GM19397 (cell line): ENCODE data around the gene ARHGEF12.
A peak's percentile ranks its signal among the peaks of the same experiment; 100 is the strongest.

Source experiments
- ATAC-seq: cut with Tn5 transposase; IDR thresholded peaks from one replicate; pipeline ENCODE4 v1.9.1; 2021; ENCODE audit warnings: mild to moderate bottlenecking, moderate library complexity; ENCODE audit not compliant: unreplicated experiment

Gene ARHGEF12

DNA sequence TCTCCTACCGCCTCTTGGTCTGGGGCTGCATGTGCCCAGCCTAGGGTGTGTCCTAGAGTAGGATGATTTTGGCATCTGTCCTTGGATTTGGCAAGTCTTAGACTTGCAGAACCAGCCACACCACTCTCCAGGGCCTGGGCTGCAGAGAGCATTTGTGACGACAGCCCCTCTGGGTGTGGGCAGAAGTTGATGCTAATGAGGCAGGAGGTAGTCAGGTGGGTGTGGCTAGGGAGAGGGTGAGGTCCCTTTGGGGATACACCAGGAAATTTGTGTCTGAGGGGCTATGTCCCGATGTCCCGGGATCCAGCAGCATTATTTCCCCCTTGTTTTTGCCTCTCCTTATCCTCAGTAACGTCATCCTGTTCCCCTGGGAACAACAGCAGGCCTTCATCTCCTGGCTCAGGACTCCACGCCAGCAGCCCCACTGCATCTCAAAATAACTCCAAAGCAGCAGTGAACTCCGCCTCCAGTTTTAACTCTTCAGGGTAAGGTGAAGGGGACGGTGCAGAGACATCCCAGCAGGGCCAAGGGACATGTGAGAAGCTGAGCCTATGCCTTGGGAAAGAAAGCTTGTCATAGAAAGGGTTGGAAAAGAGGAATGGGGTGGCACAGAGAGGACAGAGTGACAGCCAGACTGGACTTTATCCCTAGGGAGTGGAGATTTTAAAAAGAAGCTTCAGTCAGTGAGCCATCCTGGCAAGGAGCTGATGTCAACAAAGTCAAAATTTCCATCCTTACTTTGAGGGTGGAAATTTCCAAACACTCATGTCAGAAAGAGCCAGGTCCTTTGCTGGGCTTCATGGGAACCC is 19.1 kb upstream of the ARHGEF12 start:
- no peak for ATAC-seq

DNA sequence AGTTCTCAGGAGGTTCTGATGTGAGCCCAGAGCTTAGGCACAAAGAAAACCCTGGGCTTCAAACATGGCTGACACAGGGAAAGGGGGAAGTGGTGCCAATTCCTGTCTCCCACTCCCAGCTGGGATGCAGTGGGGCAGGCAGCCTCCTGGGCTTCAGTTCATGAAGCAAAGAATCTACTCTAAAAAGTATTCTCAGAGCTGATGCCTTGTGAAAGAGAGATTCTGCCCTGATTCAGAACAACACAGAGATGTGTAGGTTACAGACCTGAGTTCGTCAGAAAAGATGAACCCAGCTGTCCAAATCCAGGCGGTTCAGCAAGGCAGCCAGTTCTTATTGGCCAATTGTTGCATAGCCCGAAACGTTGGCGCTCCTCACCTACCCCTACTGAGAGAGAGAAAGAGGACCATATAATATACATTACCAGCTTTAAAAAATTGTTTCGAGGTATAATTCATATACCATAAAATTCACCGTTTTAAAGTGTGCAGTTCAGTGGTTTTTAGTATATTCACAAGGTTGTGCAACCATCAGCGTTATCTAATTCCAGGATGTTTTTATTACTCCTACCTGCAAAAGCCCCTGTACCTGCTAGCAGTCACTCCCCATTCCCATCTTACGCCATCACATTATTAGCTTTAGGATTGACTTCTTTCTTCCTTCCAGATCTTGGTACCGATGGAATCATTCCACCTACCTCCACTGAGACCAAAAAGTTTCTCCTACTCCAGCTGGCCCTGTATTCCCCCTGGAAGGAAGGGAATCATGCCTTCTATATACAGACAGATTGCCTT is 18.3 kb upstream of the ARHGEF12 start:
- no peak for ATAC-seq

DNA sequence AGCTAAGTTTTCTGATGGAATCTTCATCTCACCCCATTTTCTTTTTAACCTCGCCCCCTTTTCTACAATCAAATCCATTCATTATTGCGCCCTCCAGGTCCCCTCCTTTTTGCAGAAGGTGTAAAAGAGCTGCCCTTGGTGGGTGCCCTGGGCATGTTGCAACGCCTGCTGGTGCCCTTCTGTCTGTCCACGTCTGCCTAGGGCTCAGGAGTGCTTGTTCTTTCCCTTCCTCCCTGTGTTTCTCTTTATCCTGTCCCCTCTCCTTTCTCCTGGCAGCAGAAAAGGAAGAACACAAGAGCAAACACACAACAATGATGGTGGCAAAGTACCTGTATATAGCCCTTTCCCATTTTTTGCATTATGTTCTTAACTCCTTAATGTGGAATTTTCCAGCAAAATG is 17.3 kb upstream of the ARHGEF12 start:
- no peak for ATAC-seq

DNA sequence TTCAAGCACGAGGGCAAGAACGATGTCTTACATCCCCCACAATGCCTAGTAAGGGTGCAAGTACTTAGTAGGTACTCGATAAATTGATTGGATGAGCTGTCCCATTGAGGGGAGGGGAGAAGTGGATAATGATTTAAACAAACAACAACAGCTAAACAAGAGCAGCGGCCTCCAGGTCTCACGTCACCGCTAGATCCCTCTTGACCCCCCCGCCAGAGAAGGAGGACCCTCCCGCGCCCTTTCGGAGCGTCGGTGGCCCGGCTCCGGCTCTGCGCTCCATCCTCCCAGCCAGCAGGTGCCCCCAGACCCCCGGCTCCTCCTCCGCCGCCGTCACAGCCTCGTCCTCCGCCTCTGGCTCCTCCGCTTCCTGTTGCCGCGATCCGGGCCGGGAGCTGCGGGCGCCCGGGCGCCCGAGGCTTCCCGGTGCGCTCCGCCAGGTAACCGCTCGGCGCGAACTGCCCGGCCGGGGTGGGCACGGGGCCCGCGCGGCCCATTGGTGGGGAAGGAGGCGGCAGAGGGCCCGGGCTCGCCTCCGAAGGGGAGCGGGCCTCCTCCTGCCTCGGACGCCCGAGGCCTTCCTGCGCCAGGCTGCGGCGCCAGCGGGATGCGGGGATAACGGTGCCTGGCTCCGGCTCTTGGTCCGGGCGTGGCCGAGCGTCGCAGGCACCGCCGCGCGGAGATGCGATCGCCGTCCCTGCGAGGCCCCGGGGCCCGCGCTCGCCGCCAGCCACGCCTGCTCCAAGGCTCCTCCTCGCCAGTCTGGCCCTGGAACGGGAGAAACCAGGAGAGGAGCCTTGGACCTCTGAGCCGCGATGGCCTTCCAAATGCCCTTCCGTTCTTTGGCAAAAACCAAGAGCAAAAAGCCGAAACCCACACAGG is 11.0 kb upstream of the ARHGEF12 start, which contains the start of gene TLCD5:
TSS of gene TLCD5 (plus strand) at position 368 of the 879 bp plus-strand sequence. CDS start 2,143 bp downstream, outside the sequence.
- ATAC-seq: no peak

DNA sequence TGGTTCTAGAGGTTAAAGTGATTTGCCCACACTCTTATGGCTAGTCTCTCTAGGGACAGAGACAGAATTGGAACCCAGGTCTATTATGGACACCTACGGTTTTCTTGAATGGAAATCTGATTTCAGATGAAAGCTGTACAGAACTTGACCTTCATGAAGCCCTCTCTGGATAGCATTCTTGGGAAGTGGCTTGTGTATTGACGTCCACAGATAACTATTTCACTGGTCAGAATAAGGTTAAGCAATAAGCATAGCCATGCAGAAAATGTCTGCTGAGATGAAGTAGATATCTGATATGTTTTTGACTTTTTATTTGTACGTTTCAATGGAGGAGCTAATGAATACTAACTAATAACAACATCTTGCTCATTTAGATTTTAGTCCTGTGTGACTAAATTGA is 10.0 kb upstream of the ARHGEF12 start:
- ATAC-seq: no peak

DNA sequence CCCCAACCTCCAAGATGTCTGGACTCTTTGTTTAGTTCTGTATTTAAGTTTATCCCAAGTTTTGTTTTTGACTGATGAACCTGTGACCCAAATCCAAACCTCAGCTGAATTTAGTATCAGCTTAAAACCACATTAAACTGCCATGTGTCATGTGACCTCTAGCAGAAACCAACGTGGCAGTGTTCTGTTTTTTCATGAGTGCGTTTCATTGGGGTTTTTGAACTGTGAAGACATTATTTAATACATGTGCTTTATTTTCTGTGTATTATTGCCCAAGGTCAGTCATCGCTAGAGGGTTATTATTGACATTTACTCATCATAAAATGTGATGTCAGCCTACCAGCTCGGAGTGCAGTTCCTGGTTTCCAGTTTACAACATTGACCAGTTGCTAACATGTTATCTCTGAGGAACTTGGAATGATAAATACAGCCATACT is 9.3 kb upstream of the ARHGEF12 start:
- ATAC-seq: no peak

DNA sequence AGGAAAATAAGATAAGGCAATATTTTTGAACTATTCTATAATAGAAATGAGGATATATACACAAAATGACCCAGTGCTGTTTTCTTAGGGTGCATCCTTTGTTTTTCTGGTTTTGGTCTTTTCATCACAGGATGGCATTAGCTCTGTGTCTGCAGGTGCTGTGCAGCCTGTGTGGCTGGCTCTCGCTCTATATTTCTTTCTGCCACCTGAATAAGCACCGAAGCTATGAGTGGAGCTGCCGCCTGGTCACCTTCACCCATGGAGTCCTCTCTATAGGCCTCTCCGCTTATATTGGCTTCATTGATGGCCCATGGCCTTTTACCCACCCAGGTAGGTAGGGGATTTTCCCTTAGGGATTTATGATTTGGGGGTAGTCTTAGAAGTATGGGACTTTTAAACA is 8.9 kb upstream of the ARHGEF12 start:
- ATAC-seq: no peak

DNA sequence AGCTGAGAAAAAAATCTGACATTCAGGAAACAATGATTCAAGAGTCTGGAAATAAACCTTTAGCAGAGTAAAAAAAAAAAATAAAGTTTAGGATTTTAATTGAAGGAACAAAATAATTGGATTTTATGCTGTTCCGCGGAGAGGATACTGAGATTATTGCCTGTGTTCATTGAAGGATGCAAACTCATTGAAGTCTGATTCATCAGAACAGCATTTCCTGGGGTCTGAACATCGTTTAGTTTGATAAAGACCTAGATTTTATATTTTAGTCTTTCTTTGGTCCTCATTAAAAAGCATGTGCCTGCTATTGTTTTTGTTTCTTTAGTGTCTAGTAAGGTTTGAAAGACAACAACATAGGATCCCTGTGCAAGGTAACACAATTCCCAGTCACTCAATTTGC is 6.7 kb upstream of the ARHGEF12 start:
- no peak for ATAC-seq

DNA sequence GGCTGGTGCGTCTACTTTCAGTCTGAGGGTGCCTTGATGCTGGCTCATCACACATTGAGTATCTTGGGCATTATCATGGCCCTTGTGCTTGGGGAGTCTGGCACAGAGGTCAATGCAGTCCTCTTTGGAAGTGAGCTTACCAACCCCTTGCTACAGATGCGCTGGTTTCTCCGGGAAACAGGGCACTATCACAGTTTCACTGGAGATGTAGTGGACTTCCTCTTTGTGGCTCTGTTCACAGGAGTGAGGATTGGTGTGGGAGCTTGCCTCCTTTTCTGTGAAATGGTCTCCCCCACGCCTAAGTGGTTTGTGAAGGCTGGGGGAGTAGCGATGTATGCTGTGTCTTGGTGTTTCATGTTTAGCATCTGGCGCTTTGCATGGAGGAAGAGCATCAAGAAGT is 6.2 kb upstream of the ARHGEF12 start:
- no peak for ATAC-seq

DNA sequence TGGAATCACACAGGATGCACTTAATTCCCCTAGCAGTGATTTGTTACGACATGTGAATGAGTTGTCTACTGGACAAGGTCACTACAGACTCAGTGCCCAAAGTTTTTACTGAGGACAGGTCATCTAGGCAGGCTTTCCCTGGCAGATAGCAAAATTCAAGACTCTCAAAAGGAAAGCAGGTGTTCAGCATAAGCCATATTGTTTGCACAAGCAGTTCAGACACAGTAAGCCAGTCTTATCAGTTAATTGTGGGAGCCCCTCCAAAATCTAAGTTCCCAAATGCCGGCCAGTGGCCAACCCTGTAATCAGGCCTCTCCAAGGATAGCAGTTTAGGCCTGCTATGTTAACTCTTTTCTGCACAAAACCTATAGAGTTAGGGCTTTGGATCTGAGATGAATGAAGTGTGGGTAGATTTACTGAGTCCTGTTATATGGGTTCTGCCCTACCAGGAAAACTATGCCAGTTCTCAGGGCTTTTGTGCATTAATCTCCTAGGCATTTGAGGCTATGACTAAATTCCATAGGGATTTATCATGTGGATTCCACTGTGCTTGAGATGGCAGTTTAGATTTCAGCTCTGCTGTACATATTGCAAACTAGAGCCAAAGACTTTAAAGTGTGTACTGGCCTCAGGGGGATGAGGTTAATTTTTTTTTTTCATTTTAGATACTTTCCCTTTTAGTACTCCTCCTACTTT is 4.8 kb upstream of the ARHGEF12 start:
- ATAC-seq: no peak

DNA sequence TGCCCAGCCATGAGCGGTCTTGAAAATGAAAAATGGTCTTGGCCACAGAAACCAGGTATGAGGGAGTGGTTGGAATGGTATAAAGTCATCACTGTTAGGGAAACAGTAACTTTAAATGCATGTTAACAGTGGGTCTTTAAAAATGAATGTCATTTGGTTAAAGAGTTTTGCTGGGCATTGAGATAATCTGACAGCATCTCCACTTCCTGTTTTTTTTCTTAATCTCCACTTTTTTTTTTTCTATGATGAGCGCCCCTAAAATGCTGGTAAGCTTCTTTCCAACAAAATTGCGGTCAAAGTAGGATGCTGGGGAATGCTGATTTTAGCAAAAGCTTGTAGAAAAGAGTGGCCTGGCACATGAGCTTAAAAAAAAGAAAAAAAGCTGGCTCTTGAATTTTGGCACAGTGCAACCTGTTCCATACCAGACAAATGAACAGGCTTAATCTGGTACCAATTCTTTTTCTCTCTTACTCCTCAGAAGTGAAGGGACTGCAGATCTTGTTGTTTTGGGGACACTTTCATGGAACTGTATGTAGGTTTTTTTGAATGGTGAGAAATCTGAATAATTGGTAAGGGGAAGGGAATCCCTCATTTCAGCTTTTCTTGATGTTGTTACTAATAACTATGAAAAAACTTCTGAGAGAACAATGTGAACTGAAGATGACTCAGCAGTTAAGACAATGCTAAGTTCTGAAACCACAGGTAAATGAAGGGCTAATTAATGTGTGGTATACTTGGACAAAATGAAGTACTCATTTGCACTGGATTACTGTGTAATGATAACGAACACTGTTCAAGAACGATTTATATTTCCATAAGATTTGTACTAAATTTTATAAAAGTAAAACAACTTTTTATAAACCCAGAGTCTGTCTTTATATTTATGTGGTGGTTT is 3.1 kb upstream of the ARHGEF12 start:
- no peak for ATAC-seq

DNA sequence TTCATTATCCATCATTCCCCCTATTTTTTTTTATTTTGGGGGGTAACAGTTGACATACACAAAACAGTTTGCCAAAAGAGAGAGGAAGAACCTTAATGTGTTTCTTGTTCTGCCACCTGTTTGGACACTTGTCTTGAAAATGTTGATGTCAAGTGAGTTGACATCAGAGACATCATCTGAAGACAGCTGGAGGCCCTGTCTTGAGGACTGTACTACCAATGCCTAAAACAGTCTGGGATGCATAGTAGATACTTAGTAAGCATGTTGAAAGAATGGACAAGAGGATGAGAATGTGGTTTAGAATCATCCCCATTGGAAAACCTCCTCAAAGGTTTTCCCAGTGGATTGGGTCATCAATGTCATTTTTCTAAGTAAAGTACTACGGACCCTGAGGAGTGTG is 2.4 kb upstream of the ARHGEF12 start:
- no peak for ATAC-seq

DNA sequence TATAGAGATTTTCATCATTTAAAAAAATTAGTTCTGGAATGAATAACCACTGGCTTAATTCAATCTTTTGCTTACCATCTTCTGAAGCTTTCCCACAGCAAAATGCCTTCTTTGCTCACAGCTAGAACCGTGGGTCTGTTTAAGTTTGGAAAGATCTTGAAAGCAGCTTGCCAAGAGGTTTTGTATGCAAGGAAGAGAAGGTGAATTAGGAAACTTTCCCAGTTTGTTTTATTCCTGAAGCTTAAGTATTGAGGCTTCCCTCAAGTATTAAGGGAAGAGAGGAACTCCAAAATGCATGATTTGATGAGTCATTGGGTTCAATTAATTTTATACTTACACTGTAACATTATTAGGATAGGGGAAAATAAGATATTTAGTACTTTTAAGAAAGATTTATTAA is 1.9 kb upstream of the ARHGEF12 start:
- no peak for ATAC-seq

DNA sequence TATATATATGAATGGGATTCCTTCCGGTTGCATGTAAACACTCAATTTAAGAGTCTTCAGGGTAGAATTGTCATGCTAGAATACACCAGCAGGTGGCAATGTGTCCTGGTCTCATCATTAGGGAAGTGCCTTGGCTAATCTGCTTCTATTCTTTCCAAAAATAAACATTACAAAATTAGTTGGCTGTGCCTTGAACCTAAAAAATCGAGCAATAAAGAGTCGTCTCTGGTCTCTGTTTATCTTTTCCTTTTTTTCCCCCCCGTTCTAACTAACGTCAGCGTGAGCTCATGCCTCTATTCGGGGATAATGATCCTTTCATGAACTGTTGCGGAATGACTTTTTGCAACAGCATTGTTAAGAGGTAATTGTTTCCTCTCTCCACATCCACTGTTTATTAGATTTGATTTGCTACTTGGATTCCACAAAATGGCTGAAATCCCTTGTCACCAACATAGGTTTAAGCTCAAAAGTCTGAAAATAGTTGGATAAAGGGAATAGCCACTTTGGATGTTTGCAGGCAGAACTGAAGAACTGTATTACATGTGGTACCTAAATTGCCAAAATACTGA is 1.2 kb upstream of the ARHGEF12 start:
- no peak for ATAC-seq

DNA sequence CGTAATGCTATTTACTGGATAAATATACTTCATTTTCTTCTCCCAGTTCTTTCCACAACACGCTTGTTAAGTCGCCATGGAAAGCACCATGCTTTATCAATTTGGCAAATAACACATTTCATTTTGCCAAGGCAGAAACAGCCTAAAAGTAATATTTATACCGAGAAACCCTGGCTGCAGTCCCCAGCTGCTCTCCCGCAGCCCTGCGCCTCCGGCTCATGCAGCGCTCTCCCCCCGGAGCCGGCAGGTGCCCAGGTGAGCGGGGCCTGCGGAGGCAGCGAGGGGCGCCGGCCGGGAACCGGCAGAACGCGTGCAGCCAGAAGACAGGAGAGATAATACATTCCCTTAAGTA is 681 bp upstream of the ARHGEF12 start:
- peak; percentile 11 for ATAC-seq

DNA sequence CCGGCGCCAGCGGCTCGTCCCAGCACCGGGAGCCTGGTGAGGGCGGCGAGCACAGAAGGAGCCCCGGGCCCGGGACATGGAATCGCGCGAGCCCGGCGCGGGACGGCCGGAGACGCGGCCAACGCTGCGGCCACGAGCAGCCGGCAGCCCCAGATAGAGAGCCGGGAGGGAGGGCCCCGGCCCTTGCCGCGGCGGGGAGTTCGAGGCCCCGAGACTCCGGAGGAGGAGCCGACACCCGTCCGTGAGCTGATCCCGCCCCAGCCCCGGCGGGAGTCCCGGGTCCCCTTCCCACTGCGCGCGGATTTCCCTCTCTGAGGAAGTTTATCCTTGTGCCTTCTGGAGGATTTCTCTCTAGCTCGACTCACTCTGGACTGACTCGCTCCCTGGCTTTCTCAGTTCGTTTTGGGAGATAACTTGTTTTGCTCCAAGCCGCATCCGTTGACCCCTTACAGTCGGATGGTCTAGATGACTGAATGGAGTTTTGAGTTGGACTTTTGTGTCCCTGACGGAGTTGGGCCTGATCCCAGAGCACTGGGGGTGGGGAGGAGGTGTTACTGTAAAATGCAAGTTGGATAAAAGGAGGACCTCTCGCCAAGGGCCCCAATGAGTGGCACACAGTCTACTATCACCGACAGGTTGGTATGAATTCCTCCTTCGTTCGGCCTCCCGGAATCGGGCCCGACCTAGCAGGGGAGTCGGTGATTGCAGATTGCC is 585 bp downstream of the ARHGEF12 start:
- ATAC-seq: peak; percentile 40

DNA sequence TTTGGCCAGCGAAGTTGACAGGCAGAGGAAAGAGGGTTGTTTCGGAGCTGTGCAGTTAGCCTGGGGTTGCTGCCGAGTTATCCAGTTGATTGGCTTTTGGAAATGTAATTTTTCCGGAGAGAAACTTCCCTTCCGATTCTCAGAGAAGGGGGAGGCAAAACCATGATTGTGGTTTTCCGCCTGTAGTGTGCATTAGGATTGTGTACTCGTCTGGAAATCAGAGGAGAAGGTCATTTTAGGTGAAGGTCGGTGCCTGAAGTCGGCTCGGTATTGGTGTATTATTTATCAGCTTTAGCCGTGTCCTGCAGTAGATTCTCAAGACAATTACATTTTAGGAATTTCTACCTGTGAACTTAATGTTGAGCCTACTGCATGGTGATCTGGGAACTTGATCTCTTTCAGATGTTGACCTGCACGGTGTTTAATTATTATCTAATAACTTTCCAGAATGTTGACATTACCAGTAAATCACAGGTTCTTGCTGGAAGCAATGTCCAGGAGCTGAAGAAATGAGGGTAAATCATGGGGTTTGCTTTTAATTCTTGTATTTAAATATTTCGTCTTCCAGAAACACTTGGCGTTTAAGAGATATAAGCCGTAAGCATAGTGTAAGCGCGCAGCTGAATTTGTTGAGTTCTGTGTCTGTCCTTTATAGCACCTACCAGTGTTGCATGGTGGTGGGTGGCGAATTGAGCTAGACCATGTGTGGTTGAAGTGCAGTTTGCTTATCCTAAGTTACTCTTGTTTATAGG is 1.3 kb downstream of the ARHGEF12 start:
- no peak for ATAC-seq
